T-cell (primary cell): ENCODE results near the gene POU2AF3. TPM values are rescaled to one million over a fixed set of nuclear protein-coding genes. Genes with fewer than 3 reads are reported as not detected.
"Not testable (repeated sequence)": the region's sequence is repeated elsewhere in the genome, so short reads cannot be mapped to it uniquely, and the experiment has no call there.

Experiments
- ATAC-seq, 4 experiments: fragments of 200-7000 bp in 3 of 4; fragments of 150-1000 bp in 1 of 4; cut with Tn5 transposase; replicated peaks in 1 of 4; 1 replicate in 3 of 4; 2 replicates in 1 of 4; pipeline ENCODE4 v1.10.0; 2021; ENCODE audit warnings: moderate library complexity in 3 of 4, mild to moderate bottlenecking in 2 of 4, moderate number of reproducible peaks in 1 of 4
- CTCF ChIA-PET, 2 donors: fragments of 300-600 bp; sonication (Branson Sonifier 250); formaldehyde crosslinking; loops; one replicate each; lab custom pipeline; 2022; ENCODE audit warnings: antibody characterized with exemption in 2 of 2; lab: Charles Lee
- POLR2A ChIA-PET, 2 donors: fragments of 300-600 bp; sonication (Branson Sonifier 250); formaldehyde crosslinking; loops; one replicate each; lab custom pipeline; 2022; ENCODE audit warnings: antibody characterized with exemption in 2 of 2; lab: Charles Lee
- DNase-seq, 35 experiments: peaks; one replicate each; pipeline versions ENCODE4 v3.0.0 to v3.0.0-alpha.2; 2013 to 2023
- H3K27ac ChIP-seq: one replicate; pipeline ENCODE4 v1.5.1; 2013; ENCODE audit warnings: low read length
- H3K27me3 ChIP-seq, 2 experiments: replicated peaks in 1 of 2; 1 replicate in 1 of 2; 2 replicates in 1 of 2; pipeline versions ENCODE4 v1.6.1 to v1.7.0; 2013; ENCODE audit warnings: low read length in 1 of 2, mixed read lengths in 1 of 2; ENCODE audit not compliant: control insufficient read depth in 2 of 2, insufficient read depth in 2 of 2; ENCODE audit errors: extremely low read depth in 1 of 2
- H3K36me3 ChIP-seq, 2 donors: 1 replicate in 1 of 2; 2 replicates in 1 of 2; pipeline versions ENCODE4 v1.6.1 to v1.7.0; 2013; ENCODE audit warnings: low read length in 1 of 2; ENCODE audit not compliant: control insufficient read depth in 2 of 2, insufficient read depth in 1 of 2; ENCODE audit errors: extremely low read depth in 1 of 2
- H3K4me1 ChIP-seq, 2 experiments: 1 replicate in 1 of 2; 2 replicates in 1 of 2; pipeline versions ENCODE4 v1.6.1 to v1.7.0; 2013; ENCODE audit warnings: low read length in 2 of 2, mixed read lengths in 1 of 2; ENCODE audit not compliant: insufficient read depth in 2 of 2, control insufficient read depth in 1 of 2; ENCODE audit errors: extremely low read depth in 1 of 2
- H3K4me3 ChIP-seq, 2 donors: 1 replicate in 1 of 2; 2 replicates in 1 of 2; pipeline versions ENCODE4 v1.5.1 to v1.7.0; 2013; ENCODE audit warnings: mild to moderate bottlenecking in 2 of 2, low read length in 1 of 2, moderate library complexity in 1 of 2; ENCODE audit not compliant: control insufficient read depth in 1 of 2; ENCODE audit errors: extremely low read depth in 1 of 2
- H3K9me3 ChIP-seq: 2 replicates; pipeline ENCODE4 v1.7.0; 2013
- H3K27ac Mint-ChIP-seq, 2 donors: one replicate each; pipeline ENCODE4 v1.8.0; 2020 to 2021; ENCODE audit warnings: mild to moderate bottlenecking in 2 of 2, mixed read lengths in 2 of 2
- H3K27me3 Mint-ChIP-seq, 2 donors: one replicate each; pipeline ENCODE4 v1.8.0; 2021 to 2022; ENCODE audit warnings: mixed read lengths in 2 of 2
- H3K36me3 Mint-ChIP-seq: one replicate; pipeline ENCODE4 v1.8.0; 2021; ENCODE audit warnings: mixed read lengths
- H3K4me1 Mint-ChIP-seq, 3 donors: one replicate each; pipeline ENCODE4 v1.8.0; 2020 to 2022; ENCODE audit warnings: mixed read lengths in 3 of 3, mild to moderate bottlenecking in 1 of 3
- H3K4me3 Mint-ChIP-seq, 3 donors: one replicate each; pipeline ENCODE4 v1.8.0; 2020 to 2022; ENCODE audit warnings: mild to moderate bottlenecking in 3 of 3, mixed read lengths in 3 of 3, moderate library complexity in 3 of 3
- H3K9me3 Mint-ChIP-seq, 3 donors: one replicate each; pipeline ENCODE4 v1.8.0; 2020 to 2022; ENCODE audit warnings: mixed read lengths in 3 of 3
- WGBS: methylation state at CpG from one replicate; pipeline ENCODE4 v1.1.5; 2013; ENCODE audit warnings: missing lambda C conversion rate; ENCODE audit not compliant: insufficient coverage; 5-methylcytosine and 5-hydroxymethylcytosine counted together
- total RNA-seq, 35 experiments: library from RNA in 6 of 35; stranded (reverse) in 6 of 35; fragments of 120-200 nt in 1 of 35; gene quantifications; one replicate each; pipeline versions ENCODE4 v1.2.1 to v1.2.4 and lab custom pipeline; 2013 to 2026

POU2AF3 gene
- total RNA-seq, 5 donors from 2014 or later (not counting 1 experiment from before 2014, with no cell fraction given) = not detected

DNA sequence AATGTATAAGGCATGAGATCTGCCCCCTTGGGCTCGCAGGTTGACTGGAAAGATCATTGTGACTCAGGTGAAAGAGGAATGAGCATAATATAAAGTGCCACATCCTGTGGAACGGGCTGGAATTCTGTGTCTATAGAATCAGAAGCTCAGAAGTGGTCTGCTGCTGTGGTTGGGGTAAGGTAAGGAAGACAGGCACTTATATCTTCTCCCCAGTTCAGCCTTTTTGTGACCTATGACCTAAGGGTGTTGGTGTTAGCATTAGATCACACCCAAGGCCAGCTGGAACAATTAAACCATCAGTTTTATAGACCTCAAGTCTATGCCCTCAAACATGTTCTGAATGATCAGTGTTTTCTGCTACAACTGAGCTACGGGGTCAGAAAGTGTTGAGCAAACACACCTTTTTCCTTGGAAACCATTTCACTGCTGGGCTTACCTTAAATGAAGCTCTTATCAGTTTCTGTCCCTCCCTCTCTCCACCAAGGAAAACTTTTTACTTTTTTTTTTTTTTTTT, 15.7 kb upstream of the POU2AF3 start:
- no peak overlapping the region for H3K27ac ChIP-seq
- DNase-seq (no peak), ATAC-seq (no peak)
- Mint-ChIP-seq H3K9me3 (no peaks in the 10 kb centered on the region), H3K4me3 (no peak overlapping the region), H3K36me3 (no peaks in the 10 kb centered on the region), H3K27me3 (no peaks in the 10 kb centered on the region), H3K27ac (no peak overlapping the region), H3K4me1 (peaks cover 0 to 2% (median 0%) of the 10 kb centered on the region in 3 donors)
- no peaks in the 10 kb centered on the region for H3K9me3 ChIP-seq
- H3K27me3 ChIP-seq = no peaks in the 10 kb centered on the region
- no peaks in the 10 kb centered on the region for H3K36me3 ChIP-seq
- CTCF ChIA-PET = interaction anchor here (0.6 to 3.8 kb wide), 29 partner anchors 10 to 1376 kb away, joined by 3 to 24 read pairs (median 5); no protein-coding TSS in a partner anchor
- no peak overlapping the region for H3K4me3 ChIP-seq
- POLR2A ChIA-PET = interaction anchor here in 1 of 2 donors (0.6 to 0.7 kb wide), 3 partner anchors 44 to 910 kb away, joined by 3 to 9 read pairs (median 5); no protein-coding TSS in a partner anchor
- H3K4me1 ChIP-seq = no peaks in the 10 kb centered on the region
- WGBS = 41% methylated on average over 3 of the region's 3 CpGs

DNA sequence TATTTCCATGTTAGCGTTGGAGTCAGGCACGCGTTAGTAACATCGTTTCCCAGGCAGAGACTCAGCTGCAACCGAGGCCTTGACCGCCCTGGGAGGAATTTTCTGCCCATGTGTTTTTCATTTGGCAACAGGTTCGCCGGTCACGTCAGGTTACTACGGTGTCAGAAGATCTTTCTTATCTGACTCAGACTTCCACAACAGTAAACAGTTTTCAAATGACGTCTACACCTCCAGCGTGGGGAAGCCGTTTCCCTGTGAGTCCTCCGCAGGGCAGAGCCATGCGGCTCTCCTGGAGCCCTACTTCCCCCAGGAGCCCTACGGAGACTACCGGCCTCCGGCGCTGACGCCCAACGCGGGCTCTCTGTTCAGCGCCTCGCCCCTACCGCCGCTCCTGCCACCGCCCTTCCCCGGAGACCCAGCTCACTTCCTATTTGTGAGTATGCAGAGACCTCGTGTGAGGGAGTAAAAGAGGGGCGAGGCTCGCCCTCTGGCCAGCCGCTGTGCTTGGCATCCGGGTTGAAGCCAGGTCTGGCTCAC, 14.3 kb upstream of the POU2AF3 start:
- no peaks in the 10 kb centered on the region for H3K4me1 ChIP-seq
- Mint-ChIP-seq H3K4me1 (peaks cover 0 to 2% (median 0%) of the 10 kb centered on the region in 3 donors), H3K9me3 (no peaks in the 10 kb centered on the region), H3K27ac (no peak overlapping the region), H3K36me3 (no peaks in the 10 kb centered on the region), H3K4me3 (no peak overlapping the region), H3K27me3 (no peaks in the 10 kb centered on the region)
- no peak overlapping the region for H3K4me3 ChIP-seq
- no peak overlapping the region for H3K27ac ChIP-seq
- CTCF ChIA-PET = interaction anchor here (0.6 to 3.8 kb wide), 10 partner anchors 136 to 166 kb away, joined by 4 to 24 read pairs (median 8); no protein-coding TSS in a partner anchor
- ATAC-seq = no peak
- H3K9me3 ChIP-seq = no peaks in the 10 kb centered on the region
- peaks cover 0 to 2% of the 10 kb centered on the region in 2 experiments for H3K27me3 ChIP-seq
- no peaks in the 10 kb centered on the region for H3K36me3 ChIP-seq
- POLR2A ChIA-PET = no interaction called here
- DNase-seq = no peak
- WGBS = 82% methylated on average over 27 of the region's 33 CpGs

DNA sequence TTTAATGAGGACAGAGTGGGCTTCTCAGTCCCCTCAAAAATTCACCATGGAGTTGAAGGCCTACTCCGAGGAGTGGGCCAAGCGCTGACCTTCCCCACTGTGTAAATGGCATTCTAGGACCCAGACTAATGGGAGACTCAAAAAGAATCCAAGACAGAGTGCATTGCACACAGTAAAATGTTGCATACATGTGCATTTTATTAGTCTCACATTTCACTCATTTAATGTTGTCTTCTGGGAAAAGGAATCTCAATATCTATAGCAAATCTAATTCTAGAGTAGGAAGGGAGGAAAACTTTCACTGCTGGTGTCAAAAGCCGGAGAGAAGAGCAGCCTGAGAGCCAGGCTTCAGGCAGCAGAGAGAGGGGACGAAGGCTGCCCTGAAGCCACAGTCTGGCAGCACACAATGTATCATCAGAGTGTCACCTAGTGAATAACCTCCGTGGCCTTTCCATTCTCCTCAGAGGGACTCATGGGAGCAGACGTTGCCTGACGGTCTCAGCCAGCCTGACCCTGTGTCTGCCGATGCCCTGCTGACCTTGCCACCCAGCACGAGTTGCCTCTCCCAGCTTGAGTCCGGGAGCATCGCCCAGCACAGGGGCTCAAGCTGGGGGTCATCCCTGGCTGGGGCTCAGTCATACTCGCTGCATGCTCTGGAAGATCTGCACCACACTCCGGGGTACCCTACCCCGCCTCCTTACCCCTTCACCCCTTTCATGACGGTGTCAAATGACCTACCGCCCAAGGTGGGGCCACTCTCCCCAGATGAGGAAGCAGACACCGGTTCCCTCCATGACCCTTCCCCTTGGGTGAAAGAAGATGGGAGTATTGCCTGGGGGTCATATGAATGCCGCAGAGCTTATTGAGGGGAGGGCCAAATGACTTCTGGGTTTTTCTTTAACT, 12.9 kb upstream of the POU2AF3 start:
- Histone ChIP-seq H3K27me3 (peaks cover 0 to 2% of the 10 kb centered on the region in 2 experiments), H3K9me3 (no peaks in the 10 kb centered on the region), H3K36me3 (no peaks in the 10 kb centered on the region), H3K4me1 (no peaks in the 10 kb centered on the region), H3K4me3 (no peak overlapping the region), H3K27ac (no peak overlapping the region)
- Mint-ChIP-seq H3K4me3 (no peak overlapping the region), H3K27me3 (no peaks in the 10 kb centered on the region), H3K36me3 (no peaks in the 10 kb centered on the region), H3K9me3 (no peaks in the 10 kb centered on the region), H3K4me1 (peaks cover 0 to 2% (median 0%) of the 10 kb centered on the region in 3 donors), H3K27ac (no peak overlapping the region)
- ATAC-seq (no peak), DNase-seq (no peak)
- ChIA-PET CTCF (interaction anchor here in 1 of 2 donors (1.0 to 3.8 kb wide), 3 partner anchors 138 to 152 kb away, joined by 4 to 24 read pairs (median 10); no protein-coding TSS in a partner anchor), POLR2A (no interaction called here)
- WGBS = 78% methylated on average over 11 of the region's 18 CpGs

DNA sequence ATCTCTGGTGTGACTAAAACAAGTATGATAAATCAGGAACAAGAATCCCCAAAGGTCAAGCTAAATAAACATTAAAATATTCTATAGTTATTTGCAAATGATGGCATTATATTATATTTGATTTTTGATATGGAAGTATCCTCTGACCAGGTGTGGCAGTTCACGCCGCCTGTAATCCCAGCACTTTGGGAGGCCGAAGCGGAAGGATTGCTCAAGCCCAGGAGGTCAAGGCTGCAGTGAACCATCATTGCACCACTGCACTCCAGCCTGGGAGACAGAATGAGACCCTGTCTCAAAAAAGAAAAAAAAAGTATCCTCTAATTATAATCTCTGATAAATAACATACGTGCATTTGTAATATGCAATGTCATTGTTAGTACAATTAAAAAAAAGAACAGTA, 6.6 kb upstream of the POU2AF3 start:
- Histone ChIP-seq H3K27ac (no peak overlapping the region), H3K4me3 (no peak overlapping the region), H3K9me3 (no peaks in the 10 kb centered on the region), H3K4me1 (no peaks in the 10 kb centered on the region), H3K36me3 (no peaks in the 10 kb centered on the region), H3K27me3 (peaks cover 1 to 3% of the 10 kb centered on the region in 2 experiments)
- no peaks in the 10 kb centered on the region for H3K9me3 Mint-ChIP-seq
- ATAC-seq (no peak), DNase-seq (no peak)
- WGBS = 100% methylated on average over 4 of the region's 5 CpGs
- no peaks in the 10 kb centered on the region for H3K27me3 Mint-ChIP-seq
- ChIA-PET CTCF (interaction anchor here in 1 of 2 donors (0.6 to 1.1 kb wide), 2 partner anchors 137 to 147 kb away, joined by 3 read pairs; no protein-coding TSS in a partner anchor), POLR2A (no interaction called here)
- H3K27ac Mint-ChIP-seq = no peak overlapping the region
- H3K36me3 Mint-ChIP-seq = no peaks in the 10 kb centered on the region
- no peak overlapping the region for H3K4me3 Mint-ChIP-seq
- H3K4me1 Mint-ChIP-seq = no peaks in the 10 kb centered on the region

DNA sequence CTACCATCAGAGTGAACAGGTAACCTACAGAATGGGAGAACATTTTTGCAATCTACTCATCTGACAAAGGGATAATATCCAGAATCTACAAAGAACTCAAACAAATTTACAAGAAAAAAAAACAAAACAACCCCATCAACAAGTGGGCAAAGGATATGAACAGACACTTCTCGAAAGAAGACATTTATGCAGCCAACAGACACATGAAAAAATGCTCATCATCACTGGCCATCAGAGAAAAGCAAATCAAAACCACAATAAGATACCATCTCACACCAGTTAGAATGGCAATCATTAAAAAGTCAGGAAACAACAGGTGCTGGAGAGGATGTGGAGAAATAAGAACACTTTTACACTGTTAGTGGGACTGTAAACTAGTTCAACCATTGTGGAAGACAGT, 5.9 kb upstream of the POU2AF3 start:
- CTCF ChIA-PET = interaction anchor here in 1 of 2 donors (1.1 kb wide), 1 partner anchor 136 kb away, joined by 3 read pairs; no protein-coding TSS in a partner anchor
- H3K9me3 ChIP-seq, POLR2A ChIA-PET, H3K36me3 Mint-ChIP-seq, DNase-seq, H3K36me3 ChIP-seq, H3K4me1 ChIP-seq, H3K9me3 Mint-ChIP-seq, H3K27ac ChIP-seq, H3K4me3 ChIP-seq, ATAC-seq, H3K4me1 Mint-ChIP-seq, H3K27ac Mint-ChIP-seq, H3K27me3 ChIP-seq, H3K27me3 Mint-ChIP-seq, H3K4me3 Mint-ChIP-seq: not testable (repeated sequence)
- WGBS = no CpG with 5 or more reads among the region's 1 CpG

DNA sequence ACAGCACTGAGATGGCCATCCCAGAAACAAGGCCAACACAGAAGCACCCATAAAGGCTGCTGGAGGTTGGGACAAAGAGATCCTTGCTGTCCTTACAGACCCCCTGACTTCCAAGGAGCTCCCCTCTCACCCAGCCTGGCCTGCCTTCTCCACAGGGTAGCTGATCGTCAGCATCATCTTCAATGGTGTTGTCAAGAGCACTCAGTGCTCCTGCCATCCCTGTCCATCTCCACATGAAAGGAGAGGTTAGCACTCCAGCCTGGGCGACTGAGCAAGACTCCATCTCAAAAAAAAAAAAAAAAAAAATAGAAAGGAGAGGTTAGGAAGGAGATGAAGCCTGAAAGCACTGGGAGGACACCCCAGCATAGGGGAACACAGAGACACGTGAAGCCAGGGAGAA, 2.1 kb upstream of the POU2AF3 start:
- Mint-ChIP-seq H3K4me1 (peaks cover 0 to 6% (median 4%) of the 10 kb centered on the region in 3 donors), H3K4me3 (no peak overlapping the region), H3K36me3 (no peaks in the 10 kb centered on the region), H3K9me3 (no peaks in the 10 kb centered on the region), H3K27me3 (peaks cover 12 to 27% of the 10 kb centered on the region in 2 donors), H3K27ac (no peak overlapping the region)
- peaks cover 2 to 35% of the 10 kb centered on the region in 2 experiments for H3K27me3 ChIP-seq
- ChIA-PET POLR2A (interaction anchor here in 1 of 2 donors (0.6 kb wide), 1 partner anchor 223 kb away, joined by 20 read pairs; no protein-coding TSS in a partner anchor), CTCF (no interaction called here)
- no peak for DNase-seq
- no peak overlapping the region for H3K27ac ChIP-seq
- no CpG with 5 or more reads among the region's 3 CpGs for WGBS
- no peaks in the 10 kb centered on the region for H3K9me3 ChIP-seq
- H3K4me3 ChIP-seq = no peak overlapping the region
- no peak for ATAC-seq
- H3K36me3 ChIP-seq = no peaks in the 10 kb centered on the region
- H3K4me1 ChIP-seq = peaks cover 0 to 5% of the 10 kb centered on the region in 2 experiments
